Measurements from ENCODE around the gene BARX1. TPM values are rescaled to one million over a fixed set of nuclear protein-coding genes. Genes with fewer than 3 reads are reported as not detected.

BARX1 gene
- total and polyA plus RNA-seq, 9 of the 15 experiments (the other 6 are each of a cell fraction or from before 2014, with no cell fraction given), result 0.11 to 0.14 TPM; not detected in 7

- TF ChIP-seq ILF3 (IDR thresholded peaks at IDR 0.05; ENCODE audit: borderline replicate concordance) (no peak), NCOR1 (IDR thresholded peaks at IDR 0.05) (no peak), CEBPB (tag; IDR thresholded peaks at IDR 0.05) (peak; percentile 73), CEBPZ (IDR thresholded peaks at IDR 0.05; ENCODE audit: borderline replicate concordance, low read depth, low read length) (no peak), KLF16 (IDR thresholded peaks at IDR 0.05) (peak; percentile 48; the same call in 1 of the 2 replicates), IFI16 (CRISPR knock-in tag; IDR thresholded peaks at IDR 0.05) (no peak), CTCF (IDR thresholded peaks at IDR 0.05 in 2 of 3, conservative IDR thresholded peaks at IDR 0.05 in 1 of 3; ENCODE audit: insufficient read depth in 2 of 3, low read depth in 1 of 3, low read length in 3 of 3) (peak; percentile 84 to 90 (median 85)), BRD4 (IDR thresholded peaks at IDR 0.05) (no peak), ZC3H8 (IDR thresholded peaks at IDR 0.05) (no peak), SREBF2 (CRISPR knock-in tag; IDR thresholded peaks at IDR 0.05) (no peak), CC2D1A (IDR thresholded peaks at IDR 0.05) (peak; percentile 54; the same call in 1 of the 2 replicates), MEIS2 (IDR thresholded peaks at IDR 0.05; ENCODE audit: partially characterized antibody) (peak; percentile 41), ZSCAN32 (CRISPR knock-in tag; IDR thresholded peaks at IDR 0.05) (no peak), HNRNPH1 (optimal IDR thresholded peaks at IDR 0.05; ENCODE audit: low read depth, low read length) (no peak), ZNF766 (CRISPR knock-in tag; conservative IDR thresholded peaks at IDR 0.05) (no peak), ZNF263 (CRISPR knock-in tag; IDR thresholded peaks at IDR 0.05; ENCODE audit: borderline replicate concordance) (no peak), NR3C1 (CRISPR knock-in tag; IDR thresholded peaks at IDR 0.05) (no peak), BRD9 (IDR thresholded peaks at IDR 0.05; ENCODE audit: low read depth, partially characterized antibody) (no peak)
- TF ChIP-seq, protein P1, sequence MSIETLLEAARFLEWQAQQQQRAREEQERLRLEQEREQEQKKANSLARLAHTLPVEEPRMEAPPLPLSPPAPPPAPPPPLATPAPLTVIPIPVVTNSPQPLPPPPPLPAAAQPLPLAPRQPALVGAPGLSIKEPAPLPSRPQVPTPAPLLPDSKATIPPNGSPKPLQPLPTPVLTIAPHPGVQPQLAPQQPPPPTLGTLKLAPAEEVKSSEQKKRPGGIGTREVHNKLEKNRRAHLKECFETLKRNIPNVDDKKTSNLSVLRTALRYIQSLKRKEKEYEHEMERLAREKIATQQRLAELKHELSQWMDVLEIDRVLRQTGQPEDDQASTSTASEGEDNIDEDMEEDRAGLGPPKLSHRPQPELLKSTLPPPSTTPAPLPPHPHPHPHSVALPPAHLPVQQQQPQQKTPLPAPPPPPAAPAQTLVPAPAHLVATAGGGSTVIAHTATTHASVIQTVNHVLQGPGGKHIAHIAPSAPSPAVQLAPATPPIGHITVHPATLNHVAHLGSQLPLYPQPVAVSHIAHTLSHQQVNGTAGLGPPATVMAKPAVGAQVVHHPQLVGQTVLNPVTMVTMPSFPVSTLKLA (conservative IDR thresholded peaks at IDR 0.05), result peak; percentile 24 to 26; a peak in 1 of 4 replicates
- TF ChIP-seq, protein P2, sequence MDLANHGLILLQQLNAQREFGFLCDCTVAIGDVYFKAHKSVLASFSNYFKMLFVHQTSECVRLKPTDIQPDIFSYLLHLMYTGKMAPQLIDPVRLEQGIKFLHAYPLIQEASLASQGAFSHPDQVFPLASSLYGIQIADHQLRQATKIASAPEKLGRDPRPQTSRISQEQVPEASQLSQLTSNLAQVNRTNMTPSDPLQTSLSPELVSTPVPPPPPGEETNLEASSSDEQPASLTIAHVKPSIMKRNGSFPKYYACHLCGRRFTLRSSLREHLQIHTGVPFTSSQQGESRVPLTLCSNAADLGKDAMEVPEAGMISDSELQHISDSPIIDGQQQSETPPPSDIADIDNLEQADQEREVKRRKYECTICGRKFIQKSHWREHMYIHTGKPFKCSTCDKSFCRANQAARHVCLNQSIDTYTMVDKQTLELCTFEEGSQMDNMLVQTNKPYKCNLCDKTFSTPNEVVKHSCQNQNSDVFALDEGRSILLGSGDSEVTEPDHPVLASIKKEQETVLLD (IDR thresholded peaks at IDR 0.05), result no peak
Measured at GRCh38 chr9:93962561-93963440, 7.6 kb upstream of the BARX1 start (continued).
